Fibroblast of villous mesenchyme (primary cell): ENCODE data around the gene NDUFB3. TPM values are rescaled to one million over a fixed set of nuclear protein-coding genes. Genes with fewer than 3 reads are reported as not detected.

Source experiments
- DNase-seq: peaks from one replicate; pipeline ENCODE4 v3.0.0-alpha.2; 2010; ENCODE audit warnings: low read depth
- H3K4me3 ChIP-seq: 2 replicates; pipeline ENCODE4 v1.5.1; 2011; ENCODE audit warnings: low read depth, mild to moderate bottlenecking, low read length
- CTCF ChIP-seq: IDR thresholded peaks from 2 replicates; pipeline ENCODE4 v1.5.1; 2012; ENCODE audit warnings: low read depth, mild to moderate bottlenecking, low read length; ENCODE audit not compliant: insufficient read depth
- total RNA-seq: library from RNA; depleted of rRNA; stranded (reverse); fragments of >200 nt; gene quantifications from 2 replicates; pipeline ENCODE4 v1.2.3, GENCODE V29; 2012

Gene NDUFB3
- total RNA-seq, 1 donor = 54.0 TPM

- DNase-seq = peak; percentile 53
- no peak for TF ChIP-seq CTCF
- peak overlapping the region; percentile 77 for H3K4me3 ChIP-seq
Measured at GRCh38 chr2:201118961-201119854, 47.4 kb downstream of the NDUFB3 start.

- no peak for DNase-seq
- H3K4me3 ChIP-seq = no peak overlapping the region
- no peak for TF ChIP-seq CTCF
Measured at GRCh38 chr2:201122276-201122675, 50.5 kb downstream of the NDUFB3 start.

- TF ChIP-seq CTCF = no peak
- peak; percentile 87 for DNase-seq
- H3K4me3 ChIP-seq = peak overlapping the region; percentile 31
Measured at GRCh38 chr2:201126308-201127151, 54.7 kb downstream of the NDUFB3 start.

GRCh38 chr2:201127152-201127511 is 55.3 kb downstream of the NDUFB3 start:
- no peak for TF ChIP-seq CTCF
- H3K4me3 ChIP-seq = peak overlapping the region; percentile 31
- no peak for DNase-seq

GRCh38 chr2:201127570-201127969 is 55.8 kb downstream of the NDUFB3 start:
- no peak for TF ChIP-seq CTCF

GRCh38 chr2:201128033-201128432 is 56.2 kb downstream of the NDUFB3 start:
- H3K4me3 ChIP-seq = no peak overlapping the region
- no peak for DNase-seq

More at GRCh38 chr2:201127570-201127969, 55.8 kb downstream of the NDUFB3 start:
- peak overlapping the region; percentile 31 for H3K4me3 ChIP-seq
- DNase-seq = peak; percentile 49

More at GRCh38 chr2:201128033-201128432, 56.2 kb downstream of the NDUFB3 start:
- TF ChIP-seq CTCF = no peak
